Skin epidermis (tissue), 12 donors: ENCODE measurements around the gene NRCAM.
A peak's percentile ranks its signal among the peaks of the same experiment; 100 is the strongest.

Source experiments
- H3K27ac ChIP-seq, 21 experiments: fragments of 200-600 bp; sonication (generic) in 11 of 21; one replicate each; pipeline ENCODE4 v1.5.0; 2020; ENCODE audit warnings: mild to moderate bottlenecking in 3 of 21, inconsistent platforms in 2 of 21, moderate library complexity in 2 of 21
- H3K4me3 ChIP-seq, 7 experiments: fragments of 200-600 bp; sonication (generic) in 2 of 7; one replicate each; pipeline ENCODE4 v1.5.0; 2020; ENCODE audit warnings: inconsistent platforms in 2 of 7, mild to moderate bottlenecking in 2 of 7, moderate library complexity in 1 of 7

NRCAM gene

DNA sequence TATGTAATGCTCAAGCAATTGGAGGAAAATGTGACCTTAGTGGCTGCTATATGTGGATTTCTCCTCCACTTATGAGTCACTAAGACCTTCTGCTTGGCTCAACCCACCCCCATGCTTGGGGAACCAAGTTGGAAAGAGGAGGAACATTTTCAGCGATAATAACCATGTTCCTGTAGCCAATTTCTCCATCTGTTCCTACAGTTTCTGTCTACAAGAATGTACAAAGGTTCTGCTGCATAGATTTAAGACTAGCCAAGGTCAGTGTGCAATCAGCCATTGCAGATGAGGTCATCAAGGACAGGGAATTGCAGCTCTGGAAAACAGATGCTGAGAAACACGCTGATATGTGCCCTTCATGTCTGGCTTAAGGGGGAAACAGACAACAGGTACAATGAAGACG lies 5.6 kb upstream of the NRCAM start:
- Histone ChIP-seq H3K27ac (no peak overlapping the region), H3K4me3 (no peak overlapping the region)

DNA sequence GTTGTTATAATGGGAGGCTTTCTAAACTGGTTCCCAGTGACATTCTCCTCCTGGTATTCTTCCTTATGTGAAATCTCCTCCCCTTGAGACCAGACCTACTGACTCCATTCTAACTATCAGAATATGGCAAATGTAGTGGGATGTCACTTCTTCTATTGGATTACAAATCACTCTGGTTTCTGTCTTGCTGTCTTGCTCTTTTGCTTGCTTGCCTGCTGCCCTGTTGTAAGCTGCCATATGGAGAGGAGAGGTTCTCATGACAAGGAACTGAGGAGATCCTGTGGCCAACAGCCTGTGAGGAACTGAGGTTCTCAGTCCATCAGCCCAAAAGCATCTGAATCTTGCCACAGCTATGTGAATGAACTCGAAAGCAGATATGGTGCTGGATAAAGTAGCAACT lies 4.7 kb upstream of the NRCAM start:
- H3K27ac ChIP-seq = no peak overlapping the region
- no peak overlapping the region for H3K4me3 ChIP-seq

DNA sequence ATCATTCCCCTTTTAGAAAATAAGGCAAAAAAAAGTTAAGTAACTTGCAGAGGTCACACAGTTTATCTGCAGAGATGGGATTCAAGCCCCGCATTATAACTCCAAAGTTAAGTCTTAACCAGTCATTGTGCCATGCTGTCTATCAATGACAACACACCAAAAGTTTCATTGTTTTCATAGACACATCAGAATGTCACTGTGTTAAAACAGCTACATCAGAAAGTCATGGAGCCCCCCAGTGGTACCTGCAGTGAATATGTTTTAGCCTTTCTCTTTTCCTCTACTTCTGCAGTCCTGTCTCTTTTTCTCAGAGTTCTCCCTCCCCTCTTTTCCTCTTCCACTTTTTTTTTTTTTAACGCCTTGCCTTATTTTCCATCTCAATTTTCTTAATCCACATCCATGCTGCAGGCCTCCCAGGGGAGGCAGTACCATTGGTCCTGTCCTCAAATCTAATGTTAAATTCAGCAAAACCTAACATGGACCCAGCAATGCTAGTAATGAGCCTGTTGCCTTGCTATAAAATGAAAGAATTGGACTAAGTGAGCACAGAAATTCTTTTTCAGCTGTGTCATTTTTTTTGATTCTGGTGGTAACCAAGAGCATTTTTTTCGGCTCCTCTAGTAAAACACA lies 3.8 kb upstream of the NRCAM start:
- H3K27ac ChIP-seq = no peak overlapping the region
- no peak overlapping the region for H3K4me3 ChIP-seq

DNA sequence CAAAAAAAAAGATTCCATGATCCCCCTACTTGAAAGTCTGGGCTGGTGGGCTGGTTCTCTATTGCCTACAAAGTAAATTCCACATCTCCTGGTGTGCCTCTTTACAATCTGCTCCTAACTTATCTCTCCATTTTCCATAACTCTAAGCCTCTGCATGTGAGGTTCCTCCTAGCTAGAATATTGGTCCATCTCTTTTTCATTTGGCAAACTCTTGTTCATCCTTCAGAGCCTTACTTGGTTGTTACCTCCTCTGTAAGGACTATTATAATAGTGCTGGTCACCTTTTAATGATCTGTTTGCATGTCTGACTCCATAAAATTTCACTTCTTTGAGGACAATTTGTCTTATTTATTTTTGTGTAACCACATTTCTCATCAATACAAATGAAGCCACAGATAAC lies 1.6 kb upstream of the NRCAM start:
- no peak overlapping the region for H3K4me3 ChIP-seq
- H3K27ac ChIP-seq = no peak overlapping the region

DNA sequence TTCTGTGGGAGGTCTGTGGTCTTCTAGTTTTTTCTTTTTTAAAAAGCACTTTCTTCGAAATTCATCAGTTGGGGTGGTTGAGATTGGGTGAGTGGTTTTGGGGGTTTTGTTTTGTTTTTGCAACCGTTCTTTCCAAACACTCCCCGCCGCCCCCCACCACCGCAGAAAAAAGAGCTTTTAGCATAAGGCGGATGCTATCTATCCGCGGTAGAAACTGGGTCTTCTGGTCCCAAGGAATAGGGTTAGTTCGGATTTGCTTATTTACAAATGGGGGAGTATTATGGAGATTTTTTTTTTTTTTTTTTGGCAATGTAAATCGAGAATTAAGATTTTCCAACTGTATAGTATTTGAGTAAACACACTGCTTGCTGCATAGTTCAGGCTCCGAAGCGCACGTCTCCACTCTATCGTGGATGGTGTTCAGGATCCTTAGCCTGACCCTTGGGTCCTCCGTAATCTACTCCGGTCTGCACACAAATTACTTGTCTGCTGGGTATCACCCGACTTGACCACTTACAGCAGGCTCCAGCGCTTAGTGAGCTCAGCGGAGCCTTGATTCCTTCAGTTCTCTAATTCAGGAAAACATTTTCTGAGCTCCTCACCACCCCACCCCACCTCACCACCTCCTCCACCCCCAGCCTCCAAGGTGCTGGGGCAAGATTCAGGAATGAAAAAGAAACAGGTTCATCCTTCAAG lies 757 bp upstream of the NRCAM start:
- H3K4me3 ChIP-seq = peak overlapping the region in 5 of 7 experiments; percentile 33 to 52 (median 36)
- no peak overlapping the region for H3K27ac ChIP-seq

DNA sequence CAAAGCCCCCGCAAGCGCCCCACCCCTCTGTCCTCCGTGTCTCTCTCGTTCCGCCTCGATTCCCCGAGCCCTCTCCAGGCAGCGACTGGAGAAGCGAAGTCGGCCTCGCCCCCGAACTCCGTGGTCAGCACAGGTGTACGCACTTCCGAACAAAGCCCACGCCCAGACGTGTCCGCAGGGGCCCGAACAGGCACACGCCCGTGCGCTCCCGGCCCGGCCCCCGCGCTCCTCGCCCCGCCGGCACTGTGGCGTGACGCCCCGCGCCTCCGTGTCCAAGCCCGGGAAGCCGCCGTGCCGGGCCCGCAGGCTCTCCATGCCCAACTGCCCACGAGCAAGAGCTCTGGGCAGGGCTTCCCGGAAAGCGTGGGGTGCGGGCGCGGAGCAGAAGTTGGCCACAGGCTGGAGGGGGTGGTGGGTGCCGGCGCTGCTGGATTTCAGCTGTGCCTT lies 662 bp downstream of the NRCAM start:
- peak overlapping the region; percentile 33 to 52 (median 38) for H3K4me3 ChIP-seq
- H3K27ac ChIP-seq = peak overlapping the region in 1 of 21 experiments; percentile 2

DNA sequence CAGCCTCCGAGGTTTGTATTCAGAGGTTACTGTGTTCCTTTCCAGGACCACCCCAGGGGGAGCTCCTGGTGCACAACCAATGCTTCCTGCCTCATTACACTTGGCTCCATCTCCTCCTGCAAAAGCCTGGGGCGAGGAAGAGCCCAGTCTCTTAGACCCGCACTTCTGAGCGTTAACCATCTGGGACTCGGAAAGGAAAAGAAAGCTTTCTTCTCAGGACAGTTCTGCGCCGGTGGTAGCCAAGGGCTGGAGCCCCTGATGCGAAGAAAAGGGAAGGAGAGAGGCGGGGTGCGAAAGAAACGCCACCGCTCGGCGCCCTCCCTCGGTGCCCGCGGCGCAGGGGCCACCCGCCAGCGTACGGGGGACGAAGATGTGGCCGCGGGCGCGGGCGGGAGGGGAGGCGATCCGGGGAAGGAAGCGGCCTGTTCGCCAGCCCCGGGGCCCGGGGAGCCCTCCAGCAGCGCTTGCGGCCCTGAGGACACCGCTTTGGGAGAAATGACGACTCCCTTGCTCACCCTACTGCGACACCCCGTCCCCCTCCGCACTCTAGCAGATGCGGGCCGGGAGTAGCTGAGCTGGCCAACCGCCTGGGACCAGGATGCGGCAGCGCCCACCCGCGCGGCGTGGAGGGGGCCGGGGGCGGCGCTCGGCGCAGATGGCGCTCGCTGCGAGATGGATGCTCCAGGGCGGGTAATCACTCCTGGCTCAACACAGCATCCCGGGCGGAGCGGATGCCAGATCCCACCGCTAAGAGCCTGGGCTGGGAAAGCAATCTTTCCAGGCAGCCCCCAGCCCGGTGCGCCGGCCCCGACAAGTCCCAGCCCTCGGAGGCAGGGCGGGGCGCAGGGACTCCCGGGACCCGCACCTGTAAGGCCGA lies 1.3 kb downstream of the NRCAM start:
- H3K4me3 ChIP-seq = peak overlapping the region; percentile 33 to 52 (median 38)
- H3K27ac ChIP-seq = no peak overlapping the region

DNA sequence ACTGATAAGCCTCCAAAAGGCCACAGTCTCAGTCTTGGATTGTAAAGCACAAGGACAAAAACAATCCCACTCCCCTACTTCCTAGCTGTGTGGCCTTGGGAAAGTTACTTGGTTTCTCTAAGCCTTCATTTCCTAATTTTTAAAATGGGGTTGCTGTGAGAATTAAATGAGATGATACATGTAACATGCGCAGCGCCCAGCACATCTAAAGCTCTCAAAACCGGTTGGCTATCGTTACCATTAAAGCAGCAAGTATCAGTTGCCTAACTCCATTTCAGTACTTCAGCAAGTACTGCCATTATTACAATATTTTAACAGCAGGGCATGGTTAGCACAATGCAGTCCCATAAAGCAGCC lies 1.9 kb downstream of the NRCAM start:
- peak overlapping the region in 6 of 7 experiments; percentile 33 to 52 (median 42) for H3K4me3 ChIP-seq
- H3K27ac ChIP-seq = no peak overlapping the region

DNA sequence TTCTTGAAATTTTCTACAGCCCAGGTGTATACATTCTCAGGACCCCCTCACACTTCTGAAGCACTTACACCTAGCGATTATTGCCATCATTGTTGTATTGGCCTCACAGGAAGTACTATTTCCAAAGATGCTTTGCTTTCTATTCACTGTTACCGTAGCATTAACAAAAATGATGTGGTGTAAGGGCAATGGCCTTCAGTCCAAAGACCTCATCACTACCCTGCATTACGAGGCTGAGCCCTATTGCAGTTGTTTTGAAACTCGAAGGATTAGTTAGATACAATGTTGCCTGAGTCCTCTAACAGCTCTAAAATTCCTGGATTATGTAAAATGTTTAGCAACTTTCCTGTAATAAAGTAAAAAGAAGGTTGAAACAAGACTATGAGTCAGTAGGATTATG lies 2.9 kb downstream of the NRCAM start:
- no peak overlapping the region for H3K4me3 ChIP-seq
- no peak overlapping the region for H3K27ac ChIP-seq

DNA sequence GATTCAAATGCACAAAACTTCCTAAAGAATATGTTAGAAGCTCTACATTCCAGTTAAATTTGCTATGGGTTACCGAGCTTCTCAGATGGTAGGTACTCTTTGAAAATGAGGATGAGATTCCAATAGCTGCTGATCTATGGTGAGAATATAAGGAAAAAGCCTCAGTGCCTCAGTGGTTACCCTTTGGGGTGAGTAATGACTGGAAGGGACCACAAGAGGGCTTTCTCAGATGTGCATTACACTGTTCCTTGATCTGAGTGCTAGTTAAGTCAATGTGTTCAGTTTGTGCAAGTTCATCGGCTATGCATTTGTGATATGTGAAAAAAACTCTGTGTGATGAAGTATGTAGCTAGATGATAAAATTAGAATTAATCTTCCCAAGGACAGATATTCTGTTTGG lies 3.5 kb downstream of the NRCAM start:
- H3K4me3 ChIP-seq = no peak overlapping the region
- no peak overlapping the region for H3K27ac ChIP-seq

DNA sequence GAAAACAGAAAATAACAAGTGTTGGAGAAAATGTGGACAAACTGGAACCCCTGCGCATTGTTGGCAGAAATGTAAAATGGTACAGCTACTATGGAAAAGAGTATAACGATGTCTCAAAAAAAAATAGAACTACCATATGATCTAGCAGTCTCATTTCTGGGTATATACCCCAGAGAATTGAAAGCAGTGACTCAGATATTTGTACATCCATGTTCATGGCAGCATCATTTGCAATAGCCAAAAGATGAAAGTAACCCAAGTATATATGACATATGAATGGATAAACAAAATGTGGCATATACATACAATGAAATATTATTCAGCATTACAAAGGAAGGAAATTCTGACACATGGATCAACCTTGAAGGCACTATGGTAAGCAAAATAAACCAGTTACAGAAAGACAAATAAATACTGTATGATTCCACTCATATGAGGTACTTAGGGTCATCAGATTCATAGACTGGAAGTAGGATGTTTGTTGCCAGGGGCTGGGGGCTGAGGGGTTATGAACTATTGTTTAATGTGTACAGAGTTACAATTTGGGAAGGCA lies 4.9 kb downstream of the NRCAM start:
- Histone ChIP-seq H3K27ac (no peak overlapping the region), H3K4me3 (no peak overlapping the region)

DNA sequence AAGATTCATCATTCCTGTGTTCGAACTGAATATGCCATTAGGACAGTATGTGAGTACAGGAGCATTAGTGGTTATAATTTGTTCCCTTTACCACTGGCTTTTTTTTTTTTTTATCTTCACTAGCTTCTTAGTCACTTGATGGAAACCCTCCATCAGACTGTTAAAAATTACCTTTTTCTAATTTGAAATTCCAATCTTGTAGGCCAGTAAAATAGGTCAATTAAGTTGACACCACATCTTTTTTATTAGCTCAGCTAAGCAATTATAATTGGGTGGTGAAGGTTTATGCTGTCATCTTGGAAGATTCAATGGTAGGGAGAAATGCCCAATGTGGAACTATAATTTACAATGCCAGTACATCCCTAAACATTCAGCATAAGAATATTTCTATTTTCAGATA lies 6.1 kb downstream of the NRCAM start:
- H3K4me3 ChIP-seq = no peak overlapping the region
- H3K27ac ChIP-seq = no peak overlapping the region

DNA sequence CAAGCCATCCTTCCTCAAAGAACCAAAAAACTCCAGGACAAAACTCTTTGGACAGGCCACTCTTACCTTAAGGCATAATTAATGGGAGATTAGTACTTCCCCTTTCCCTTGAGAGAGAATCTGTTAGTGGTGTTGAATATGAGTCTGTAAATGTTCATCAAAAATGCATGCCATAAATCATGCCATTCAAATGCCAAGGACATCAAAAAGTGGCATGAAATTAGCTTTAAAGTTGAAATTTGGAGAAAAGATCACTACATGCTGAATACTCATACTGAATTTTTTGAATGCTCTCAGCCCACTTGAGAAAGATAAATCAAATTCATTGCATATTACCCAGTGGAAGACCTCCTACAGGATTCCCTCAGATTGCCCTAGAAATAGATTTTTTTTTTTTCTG lies 6.7 kb downstream of the NRCAM start:
- Histone ChIP-seq H3K4me3 (no peak overlapping the region), H3K27ac (no peak overlapping the region)

DNA sequence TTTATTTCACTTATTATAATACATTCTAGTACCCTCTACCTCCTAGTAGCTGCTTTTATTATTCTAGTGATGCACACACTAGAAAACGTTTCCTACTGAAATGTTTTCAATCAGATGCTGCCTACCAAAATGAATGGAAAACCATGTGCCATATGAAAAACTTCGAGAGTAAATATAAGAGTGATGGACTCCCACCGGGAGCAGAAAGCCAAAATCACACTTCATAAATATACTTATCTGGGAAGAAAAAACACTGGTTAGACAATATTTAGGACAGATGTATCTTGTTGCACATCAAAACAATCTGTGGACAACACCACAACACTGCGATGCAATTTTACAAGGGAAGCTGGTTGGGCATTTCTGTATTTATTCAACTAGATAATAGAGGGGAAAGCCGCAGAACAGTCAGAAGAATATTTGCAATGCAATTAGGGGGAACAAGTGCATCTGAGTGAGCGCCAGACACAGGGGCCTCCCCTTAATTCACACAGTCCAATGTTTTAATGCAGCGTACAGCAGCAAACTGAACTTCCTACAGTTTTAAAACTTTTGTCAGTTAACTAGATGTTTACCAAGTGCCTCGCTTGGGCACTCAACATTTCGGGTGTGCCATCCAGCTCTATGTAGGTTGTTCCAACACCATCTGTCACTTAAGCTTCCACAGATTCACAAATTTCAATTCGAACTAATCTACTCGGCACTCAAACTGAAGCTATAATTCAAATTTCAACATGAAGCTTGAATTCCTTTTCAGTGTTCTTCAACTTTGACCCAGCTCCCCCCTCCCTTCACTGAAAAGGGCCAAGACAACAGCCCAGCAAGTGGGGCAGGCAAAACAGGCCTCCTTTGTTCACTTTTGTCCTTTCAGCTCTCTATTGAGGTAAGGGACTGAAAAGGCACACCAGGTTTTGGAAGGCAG lies 7.4 kb downstream of the NRCAM start:
- no peak overlapping the region for H3K27ac ChIP-seq
- no peak overlapping the region for H3K4me3 ChIP-seq

DNA sequence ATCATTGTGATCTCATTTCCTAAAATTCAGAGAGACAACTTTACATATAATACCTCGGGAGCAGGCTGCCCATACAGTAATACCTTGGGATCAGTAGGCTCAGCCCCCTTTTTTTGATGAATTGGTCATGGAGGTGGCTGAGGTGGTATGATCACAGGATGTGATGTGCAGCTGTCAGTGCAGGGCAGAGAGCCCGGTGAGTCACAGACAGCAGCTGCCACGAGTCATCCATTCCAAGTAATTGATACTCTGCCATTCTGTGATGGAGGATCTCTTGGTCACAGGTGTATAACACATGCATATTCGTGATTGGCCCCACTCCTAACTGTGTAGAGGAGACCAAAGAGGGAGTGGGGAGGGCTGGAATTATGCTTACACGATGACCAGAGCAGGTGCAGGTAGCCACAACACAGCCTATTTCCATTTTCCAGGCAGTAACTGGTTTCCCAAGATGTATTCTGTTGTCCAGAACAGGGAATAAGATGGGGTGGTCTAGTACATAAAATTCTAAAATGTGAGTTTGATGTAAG lies 14.1 kb downstream of the NRCAM start:
- Histone ChIP-seq H3K27ac (no peak overlapping the region), H3K4me3 (no peak overlapping the region)

DNA sequence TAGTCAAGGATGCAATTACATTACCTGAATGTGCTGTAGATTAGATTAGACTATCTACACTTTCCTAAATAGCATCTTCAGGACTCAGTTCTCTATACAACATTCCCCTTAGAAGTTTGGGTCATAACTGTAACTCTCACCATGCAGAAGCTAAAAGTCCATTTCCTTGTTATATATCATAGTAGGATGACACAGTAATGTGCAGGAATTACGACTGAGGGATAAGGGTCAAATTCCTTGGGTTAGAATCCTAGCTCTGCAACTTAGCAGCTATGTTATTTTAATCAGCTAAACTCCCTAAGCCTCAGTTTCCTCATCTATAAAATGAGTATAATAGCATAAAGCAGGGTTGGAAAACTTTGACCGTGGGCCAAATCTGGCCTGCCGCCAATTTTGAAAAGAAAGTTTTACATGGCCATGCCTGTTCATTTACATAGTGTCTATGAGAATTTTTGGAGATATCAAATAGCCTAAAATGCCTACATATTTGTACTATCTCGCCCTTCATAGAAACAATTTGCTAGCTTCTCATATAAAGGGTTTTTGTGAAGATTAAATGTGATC lies 14.8 kb downstream of the NRCAM start:
- H3K4me3 ChIP-seq = no peak overlapping the region
- H3K27ac ChIP-seq = no peak overlapping the region

DNA sequence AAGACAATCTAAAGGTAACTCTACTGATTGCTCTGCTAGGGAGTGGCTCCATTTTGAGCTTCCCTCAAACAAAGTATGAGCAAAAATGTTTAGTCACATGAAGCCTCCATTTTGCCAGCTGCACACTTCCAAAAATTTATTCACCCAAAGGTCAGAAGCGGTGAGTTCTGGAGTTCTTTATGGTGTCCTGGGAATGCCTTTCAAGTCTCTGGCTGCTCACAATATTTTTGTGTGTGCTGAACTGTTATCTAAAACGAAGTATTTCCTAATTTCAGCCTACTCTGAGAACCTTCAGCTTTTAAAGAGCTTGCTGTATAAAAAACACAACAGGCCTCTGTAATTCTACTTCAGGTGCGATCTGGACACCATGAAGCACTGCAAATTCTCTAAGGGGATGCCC lies 15.6 kb downstream of the NRCAM start:
- H3K4me3 ChIP-seq = no peak overlapping the region
- H3K27ac ChIP-seq = no peak overlapping the region

DNA sequence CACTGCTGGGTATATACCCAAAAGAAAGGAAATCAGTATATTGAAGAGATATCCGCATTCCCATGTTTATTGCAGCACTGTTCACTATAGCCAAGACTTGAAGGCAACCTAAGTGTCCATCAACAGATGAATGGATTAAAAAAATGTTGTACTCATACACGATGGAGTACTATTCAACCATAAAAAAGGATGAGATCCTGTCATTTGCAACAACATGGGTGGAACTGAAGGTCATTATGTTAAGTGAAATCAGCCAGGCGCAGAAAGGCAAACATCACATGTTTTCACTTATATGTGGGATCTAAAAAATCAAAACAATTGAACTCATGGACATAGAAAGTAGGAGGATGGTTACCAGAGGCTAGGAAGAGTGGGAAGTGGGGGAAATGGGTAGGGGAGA lies 19.3 kb downstream of the NRCAM start:
- H3K4me3 ChIP-seq = no peak overlapping the region

DNA sequence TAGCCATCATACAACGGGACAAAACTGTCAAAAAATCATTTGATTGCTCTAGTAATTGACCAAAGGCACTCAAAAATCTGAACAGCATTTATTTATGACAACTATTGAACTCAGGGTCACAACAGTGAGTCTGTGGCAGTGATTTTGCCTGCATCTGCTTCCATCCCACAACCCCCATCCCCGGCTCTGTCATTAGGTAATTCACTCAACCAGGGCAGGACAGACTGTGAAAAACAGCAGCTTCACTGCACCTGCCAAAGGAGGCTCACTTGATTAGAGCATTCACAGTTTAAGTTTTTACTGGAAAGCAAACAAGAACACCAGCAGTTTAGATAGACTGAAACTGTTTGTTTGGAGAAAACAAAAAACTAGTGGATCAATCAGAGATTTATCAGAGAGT lies 22.2 kb downstream of the NRCAM start:
- no peak overlapping the region for H3K27ac ChIP-seq

More for the DNA sequence above, 19.3 kb downstream of the NRCAM start:
- H3K27ac ChIP-seq = no peak overlapping the region

More for the DNA sequence above, 22.2 kb downstream of the NRCAM start:
- no peak overlapping the region for H3K4me3 ChIP-seq
